Putamen (tissue), 1 donor: ENCODE data around the gene SSX4B.
"Not testable (repeated sequence)": the region's sequence is repeated elsewhere in the genome, so short reads cannot be mapped to it uniquely, and the experiment has no call there.

Experiments used
- DNase-seq: peaks from one replicate; pipeline ENCODE4 v3.0.0-alpha.2; 2016; ENCODE audit warnings: low spot score

The SSX4B gene

GRCh38 chrX:48411860-48412259, at the start of gene SSX4B:
Gene SSX4B, minus strand, starts transcription at chrX:48411960. Its CDS starts 588 bp downstream, at chrX:48411372.
- DNase-seq, result not testable (repeated sequence)

DNA sequence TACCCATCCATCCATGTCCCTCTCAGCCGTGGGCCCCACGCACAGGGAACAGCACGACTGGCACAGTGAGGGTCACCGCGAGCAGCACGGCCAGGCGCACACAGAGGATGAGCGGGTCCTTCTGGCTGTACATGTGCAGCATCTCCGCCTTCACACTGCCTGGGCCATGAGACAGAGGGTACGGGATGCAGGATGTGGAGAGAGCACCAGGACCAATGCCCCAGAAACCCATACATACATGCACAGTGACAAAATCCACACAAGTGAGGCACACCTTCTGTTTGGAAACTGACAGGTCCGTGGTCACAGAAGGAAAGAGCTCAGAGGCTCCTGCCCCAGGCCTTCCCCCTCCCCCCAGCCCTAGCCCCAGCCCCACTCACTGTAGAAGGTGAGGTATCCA, 48.8 kb upstream of the SSX4B start:
- DNase-seq, result no peak

DNA sequence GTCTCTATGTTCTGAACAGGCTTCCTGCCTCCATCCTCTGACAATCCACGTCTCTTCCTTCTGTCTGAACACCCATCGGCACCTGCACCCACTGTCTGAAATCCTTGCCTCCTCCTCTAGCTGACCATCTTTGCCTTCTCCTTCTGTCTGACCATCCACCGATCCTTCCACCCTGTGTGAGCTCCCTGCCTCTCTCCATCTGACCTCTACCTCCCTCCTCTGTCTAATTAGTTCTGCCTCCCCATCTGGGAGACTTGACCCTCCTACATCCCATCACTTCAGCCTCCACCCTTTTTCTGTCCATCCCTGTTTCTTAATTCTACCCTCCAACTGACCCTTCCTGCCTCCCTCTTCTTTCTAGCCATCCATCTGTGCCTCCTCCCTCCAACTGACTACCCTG, 48.3 kb upstream of the SSX4B start:
- no peak for DNase-seq

- DNase-seq, result no peak
Observed at GRCh38 chrX:48459483-48459882, 47.7 kb upstream of the SSX4B start.

DNA sequence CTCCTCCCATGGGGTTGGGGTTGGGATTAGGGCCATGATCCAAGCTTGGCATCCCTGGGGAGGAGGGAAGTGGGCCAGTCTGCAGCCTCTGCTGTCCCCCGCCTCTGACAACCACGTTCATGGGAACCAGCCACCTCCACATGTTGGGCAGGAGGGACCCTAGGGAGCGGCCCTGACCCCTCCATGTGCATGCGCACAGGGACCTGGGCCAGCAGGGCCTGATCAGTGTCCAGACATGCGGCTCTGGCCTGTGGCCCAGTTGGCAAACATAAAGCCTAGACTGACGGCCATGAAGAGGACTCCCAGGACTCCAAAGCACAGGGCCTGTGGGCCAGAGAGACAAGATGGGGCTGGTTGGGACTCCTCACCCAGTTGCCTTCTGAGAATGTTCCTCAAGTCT, 47.0 kb upstream of the SSX4B start:
- DNase-seq, result no peak

GRCh38 chrX:48456628-48457331, 45.0 kb upstream of the SSX4B start:
- no peak for DNase-seq

- no peak for DNase-seq
Observed at GRCh38 chrX:48451708-48452107, 39.9 kb upstream of the SSX4B start.

DNA sequence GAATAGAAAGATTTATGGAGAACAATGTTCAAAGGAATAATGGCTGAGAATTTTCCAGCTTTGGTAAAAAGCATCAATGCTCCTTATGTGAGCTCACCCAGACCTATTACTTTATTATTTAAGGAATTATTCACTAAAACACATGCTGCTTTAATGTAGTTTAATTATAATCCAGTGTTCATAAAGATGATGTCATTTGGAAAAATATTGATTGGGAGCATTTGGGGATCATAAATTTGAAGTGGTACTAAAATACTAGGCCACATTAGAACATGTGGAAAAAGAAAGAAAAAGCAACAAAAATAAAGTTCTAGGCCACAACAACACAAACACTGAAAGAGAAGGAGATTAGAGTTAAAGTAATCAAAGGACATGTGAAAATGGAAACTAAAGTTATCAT, 38.3 kb upstream of the SSX4B start:
- DNase-seq, result no peak

- not testable (repeated sequence) for DNase-seq
Observed at GRCh38 chrX:48447201-48447600, 35.4 kb upstream of the SSX4B start.

DNA sequence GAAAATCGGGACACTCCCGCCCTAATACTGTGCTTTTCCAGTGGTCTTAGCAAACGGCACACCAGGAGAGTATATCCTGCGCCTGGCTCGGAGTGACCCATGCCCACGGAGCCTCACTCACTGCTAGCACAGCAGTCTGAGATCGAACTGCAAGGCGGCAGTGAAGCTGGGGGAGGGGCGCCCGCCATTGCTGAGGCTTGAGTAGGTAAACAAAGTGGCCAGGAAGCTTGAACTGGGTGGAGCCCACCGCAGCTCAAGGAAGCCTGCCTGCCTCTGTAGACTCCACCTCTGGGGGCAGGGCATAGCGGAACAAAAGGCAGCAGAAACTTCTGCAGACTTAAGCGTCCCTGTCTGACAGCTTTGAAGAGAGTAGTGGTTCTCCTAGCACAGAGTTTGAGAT, 22.0 kb upstream of the SSX4B start:
- not testable (repeated sequence) for DNase-seq

DNA sequence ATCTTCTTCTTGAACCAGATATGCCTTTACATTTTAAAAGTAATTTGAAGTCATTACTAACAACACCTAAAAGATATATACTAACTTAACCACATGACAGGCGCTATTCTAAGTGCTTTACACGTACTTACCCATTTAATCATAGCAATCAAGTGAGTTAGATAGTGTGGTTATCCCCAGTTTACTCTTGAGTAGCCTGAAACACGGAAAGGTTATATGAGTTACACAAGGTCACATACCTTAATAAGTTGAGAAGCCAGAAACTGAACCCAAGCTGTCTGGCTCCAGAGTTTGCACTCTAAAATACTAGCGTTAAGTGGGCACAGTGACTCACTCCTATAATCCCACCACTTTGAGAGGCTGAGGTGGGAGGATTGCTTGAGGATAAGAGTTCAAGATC, 18.4 kb upstream of the SSX4B start:
- DNase-seq, result not testable (repeated sequence)

DNA sequence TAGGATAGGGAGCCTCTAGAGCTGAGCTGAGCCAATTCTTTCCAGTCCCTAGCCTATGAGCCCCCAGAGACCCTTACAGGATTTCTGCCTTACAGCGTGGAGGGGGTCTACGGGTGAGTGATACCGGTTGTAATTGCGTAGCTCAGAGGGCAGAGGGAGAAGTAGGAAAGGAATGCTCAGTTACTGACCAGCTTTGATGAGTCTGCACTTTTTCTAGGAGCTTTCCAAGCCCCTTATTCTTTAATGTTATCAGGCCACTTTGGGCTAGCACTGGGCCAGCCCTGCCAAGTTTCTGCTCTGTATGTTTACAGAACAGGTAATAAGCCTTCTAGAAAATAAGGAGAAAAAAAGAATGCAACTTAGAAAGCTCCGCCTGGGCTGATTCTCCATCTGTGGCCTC, 17.8 kb upstream of the SSX4B start:
- not testable (repeated sequence) for DNase-seq

DNA sequence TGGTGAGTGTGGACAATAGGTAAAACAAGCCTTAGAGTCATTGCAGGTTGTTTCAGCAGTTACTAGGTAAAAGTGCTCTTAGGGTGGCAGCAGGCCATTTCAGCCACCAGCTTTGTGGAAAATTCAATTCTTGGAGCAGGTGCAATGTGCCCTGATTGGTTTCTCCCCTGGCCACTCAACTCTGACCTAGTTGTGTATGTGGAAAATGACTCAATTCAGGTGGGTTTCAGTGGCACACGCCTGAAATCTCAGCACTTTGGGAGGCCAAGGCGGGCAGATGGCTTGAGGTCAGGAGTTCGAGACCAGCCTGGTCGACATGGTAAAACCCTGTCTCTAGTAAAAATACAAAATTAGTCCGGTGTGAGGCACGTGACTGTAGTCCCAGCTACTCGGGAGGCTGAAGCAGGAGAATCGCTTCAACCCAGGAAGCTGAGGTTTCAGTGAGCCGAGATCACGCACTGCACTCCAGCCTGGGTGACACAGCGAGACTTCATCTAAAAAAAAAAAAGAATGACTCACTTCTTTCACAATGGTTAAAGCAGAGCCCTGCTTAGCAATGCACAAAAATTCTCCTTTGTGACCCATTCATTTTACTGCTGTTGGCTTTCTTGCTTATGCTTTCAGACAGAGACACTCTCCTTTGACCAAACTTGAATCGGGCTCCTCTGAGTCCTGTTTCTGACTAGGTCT, 15.4 kb upstream of the SSX4B start:
- not testable (repeated sequence) for DNase-seq

GRCh38 chrX:48397825-48398224, 13.9 kb downstream of the SSX4B start:
- DNase-seq, result not testable (repeated sequence)

GRCh38 chrX:48396931-48397330, 14.8 kb downstream of the SSX4B start:
- not testable (repeated sequence) for DNase-seq

DNA sequence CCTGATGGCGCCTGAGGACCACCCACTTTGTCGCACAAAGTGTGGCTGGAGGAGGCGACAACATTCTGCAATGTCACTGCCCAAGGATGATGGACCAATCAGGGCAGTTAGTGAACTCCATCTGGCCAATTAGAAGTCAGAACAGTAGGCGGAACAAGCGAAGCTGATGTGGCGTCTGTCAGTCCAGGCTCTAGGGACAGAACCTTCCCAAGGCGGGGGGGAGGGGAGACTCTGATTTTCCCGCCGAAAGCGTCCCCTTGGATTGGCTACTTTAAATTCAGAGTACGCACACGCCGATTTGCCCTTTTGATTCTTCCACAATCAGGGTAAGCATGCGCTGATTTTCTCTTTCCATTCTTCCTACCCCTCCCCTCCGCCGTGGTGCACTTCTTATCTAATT, 28.5 kb downstream of the SSX4B start, which contains the start of gene SSX4:
Gene SSX4, plus strand, starts transcription at position 301 of the 400 bp plus-strand sequence. CDS start 515 bp downstream, outside the sequence.
- DNase-seq, result not testable (repeated sequence)

DNA sequence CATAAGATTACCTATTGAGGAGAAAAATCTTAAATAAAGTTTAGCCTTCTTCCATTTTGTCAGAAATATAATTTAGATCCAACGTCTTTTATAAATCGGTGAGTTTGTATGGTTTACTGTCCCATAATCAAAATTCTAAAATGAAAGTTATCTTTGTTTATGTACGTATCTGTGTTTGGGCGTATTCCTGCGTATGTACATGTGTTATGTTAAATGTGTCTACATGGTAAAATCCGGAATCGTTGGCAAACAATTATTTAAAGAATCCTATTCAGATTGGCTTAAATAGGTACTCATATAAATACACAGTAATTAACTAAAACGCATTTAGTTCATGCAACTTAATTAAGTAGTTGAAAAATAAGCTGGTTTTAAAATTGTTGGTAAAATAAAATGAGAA, 41.4 kb downstream of the SSX4B start:
- not testable (repeated sequence) for DNase-seq

- not testable (repeated sequence) for DNase-seq
Observed at GRCh38 chrX:48367717-48368408, 43.9 kb downstream of the SSX4B start.

GRCh38 chrX:48359281-48359680, 52.5 kb downstream of the SSX4B start:
- DNase-seq, result not testable (repeated sequence)

- no peak for DNase-seq
Observed at GRCh38 chrX:48357681-48358080, 54.1 kb downstream of the SSX4B start.

GRCh38 chrX:48356315-48357094, 55.3 kb downstream of the SSX4B start, which contains the start of gene SSX3:
Gene SSX3, minus strand, starts transcription at chrX:48356703. Its CDS starts 1,454 bp downstream, at chrX:48355249.
- not testable (repeated sequence) for DNase-seq
